Omental fat pad (tissue), 4 donors: ENCODE data around the gene REV3L. TPM values are rescaled to one million over a fixed set of nuclear protein-coding genes. Genes with fewer than 3 reads are reported as not detected.

Source experiments
- ATAC-seq: fragments of 150-250 bp; one replicate; pipeline ENCODE4 v1.9.1; 2016; ENCODE audit warnings: mild to moderate bottlenecking, moderate library complexity; ENCODE audit not compliant: low FRiP score
- DNase-seq: peaks from one replicate; pipeline ENCODE4 v3.0.0-alpha.2; 2019; ENCODE audit warnings: low spot score
- total RNA-seq, 4 donors: library from RNA; depleted of rRNA; stranded (reverse); fragments of >200 nt; gene quantifications; one replicate each; pipeline ENCODE4 v1.1.0, GENCODE V29; 2016
- TF ChIP-seq, protein P1 (sequence below), 3 donors: fragments of 450-650 bp; IDR thresholded peaks; one replicate each; pipeline ENCODE4 v1.5.1; 2016 to 2017; ENCODE audit warnings: antibody characterized with exemption in 3 of 3, mild to moderate bottlenecking in 3 of 3, moderate library complexity in 2 of 3

The REV3L gene
- total RNA-seq, 4 donors from 2014 or later: 55.5 to 111 (median 63.2) TPM

DNA sequence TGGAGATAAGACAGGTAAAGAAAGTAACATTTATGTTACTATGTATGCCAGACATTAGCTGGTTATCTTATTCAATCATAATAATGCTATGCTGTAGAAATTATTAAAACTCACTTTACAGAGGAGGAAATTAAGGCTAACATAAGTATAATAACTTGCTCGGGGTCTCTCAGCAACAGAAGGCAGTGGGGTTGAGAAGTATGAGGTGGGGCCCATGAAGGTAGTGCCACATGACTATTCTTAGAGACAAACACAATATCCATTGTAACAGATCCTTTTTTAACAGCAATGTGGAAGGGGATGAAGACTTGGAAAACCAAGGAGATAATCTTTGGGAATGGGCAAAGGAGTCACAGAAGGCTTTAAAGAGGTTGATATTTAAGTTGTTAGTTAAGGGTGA lies 11.5 kb downstream of the REV3L start:
- ATAC-seq: no peak
- TF ChIP-seq, protein P1, sequence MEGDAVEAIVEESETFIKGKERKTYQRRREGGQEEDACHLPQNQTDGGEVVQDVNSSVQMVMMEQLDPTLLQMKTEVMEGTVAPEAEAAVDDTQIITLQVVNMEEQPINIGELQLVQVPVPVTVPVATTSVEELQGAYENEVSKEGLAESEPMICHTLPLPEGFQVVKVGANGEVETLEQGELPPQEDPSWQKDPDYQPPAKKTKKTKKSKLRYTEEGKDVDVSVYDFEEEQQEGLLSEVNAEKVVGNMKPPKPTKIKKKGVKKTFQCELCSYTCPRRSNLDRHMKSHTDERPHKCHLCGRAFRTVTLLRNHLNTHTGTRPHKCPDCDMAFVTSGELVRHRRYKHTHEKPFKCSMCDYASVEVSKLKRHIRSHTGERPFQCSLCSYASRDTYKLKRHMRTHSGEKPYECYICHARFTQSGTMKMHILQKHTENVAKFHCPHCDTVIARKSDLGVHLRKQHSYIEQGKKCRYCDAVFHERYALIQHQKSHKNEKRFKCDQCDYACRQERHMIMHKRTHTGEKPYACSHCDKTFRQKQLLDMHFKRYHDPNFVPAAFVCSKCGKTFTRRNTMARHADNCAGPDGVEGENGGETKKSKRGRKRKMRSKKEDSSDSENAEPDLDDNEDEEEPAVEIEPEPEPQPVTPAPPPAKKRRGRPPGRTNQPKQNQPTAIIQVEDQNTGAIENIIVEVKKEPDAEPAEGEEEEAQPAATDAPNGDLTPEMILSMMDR (IDR thresholded peaks at IDR 0.05): no peak
- DNase-seq: no peak

DNA sequence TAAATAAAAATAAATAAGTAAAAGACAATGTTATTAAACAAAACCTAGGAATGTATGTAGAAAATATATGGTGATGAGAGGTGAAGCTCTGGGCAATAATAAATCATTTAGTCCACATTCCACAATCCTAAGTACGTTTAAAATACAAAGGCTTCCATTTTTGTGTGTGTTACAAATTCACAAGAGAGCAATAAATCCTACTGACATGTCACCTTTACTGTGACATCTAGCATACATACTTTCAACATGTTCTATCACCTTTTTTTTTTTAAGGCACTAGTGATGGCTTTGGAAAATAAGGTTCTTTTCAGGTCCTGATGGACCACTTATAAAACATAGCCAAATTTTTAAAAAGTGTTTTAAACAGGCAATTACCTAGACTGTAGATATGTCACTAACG lies 12.0 kb downstream of the REV3L start:
- TF ChIP-seq, protein P1 (IDR thresholded peaks at IDR 0.05): no peak
- DNase-seq (no peak), ATAC-seq (no peak)

DNA sequence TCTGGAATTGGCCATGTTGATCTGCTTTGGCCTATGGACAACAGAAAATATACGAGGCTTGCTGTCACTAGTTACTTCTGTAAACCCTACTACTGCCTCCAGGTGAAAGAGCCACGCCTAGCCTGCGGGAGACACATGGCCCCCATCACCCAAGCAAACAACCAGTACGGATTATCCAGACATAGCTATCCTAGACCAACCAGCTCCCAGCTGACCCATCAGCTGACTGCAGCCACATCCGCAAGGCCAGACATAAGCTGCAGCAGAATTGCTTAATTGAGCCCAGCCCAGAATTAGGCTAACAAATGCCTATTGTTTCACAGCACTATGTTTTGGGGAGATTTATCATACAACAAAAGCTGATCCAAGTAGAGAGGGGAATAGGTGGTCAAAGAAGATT lies 13.5 kb downstream of the REV3L start:
- TF ChIP-seq, protein P1 (IDR thresholded peaks at IDR 0.05): no peak
- DNase-seq: no peak
- no peak for ATAC-seq

DNA sequence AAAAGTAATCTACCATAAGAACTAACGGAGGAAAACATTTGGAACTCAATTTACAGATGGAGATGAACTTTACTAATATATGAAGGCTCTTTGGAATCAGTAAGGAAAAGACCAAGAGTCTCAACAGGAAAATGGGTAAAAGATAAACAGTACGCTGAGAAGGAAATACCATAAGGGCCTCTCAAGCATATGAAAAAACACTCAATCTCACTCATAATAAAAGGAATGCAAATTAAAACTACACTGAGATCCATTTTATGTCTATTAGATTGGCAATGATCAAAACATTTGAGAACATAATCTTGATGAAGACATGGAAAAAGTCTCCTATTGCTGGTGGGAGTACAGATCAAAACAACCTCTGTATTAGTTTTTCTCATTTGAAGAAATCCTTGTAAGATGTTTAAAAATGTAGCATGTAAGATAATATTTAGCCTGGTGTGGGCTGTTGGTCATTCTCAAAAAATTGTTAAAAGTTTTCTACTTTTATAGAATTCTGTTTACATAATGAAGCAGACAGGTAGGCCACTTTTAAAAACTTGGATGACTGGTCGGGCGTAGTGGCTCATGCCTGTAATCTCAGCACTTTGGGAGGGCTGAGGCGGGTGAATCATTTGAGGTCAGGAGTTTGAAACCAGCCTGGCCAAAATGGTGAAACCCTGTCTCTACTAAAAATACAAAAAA lies 14.5 kb downstream of the REV3L start:
- ATAC-seq: no peak
- no peak for DNase-seq
- TF ChIP-seq, protein P1 (IDR thresholded peaks at IDR 0.05): no peak

DNA sequence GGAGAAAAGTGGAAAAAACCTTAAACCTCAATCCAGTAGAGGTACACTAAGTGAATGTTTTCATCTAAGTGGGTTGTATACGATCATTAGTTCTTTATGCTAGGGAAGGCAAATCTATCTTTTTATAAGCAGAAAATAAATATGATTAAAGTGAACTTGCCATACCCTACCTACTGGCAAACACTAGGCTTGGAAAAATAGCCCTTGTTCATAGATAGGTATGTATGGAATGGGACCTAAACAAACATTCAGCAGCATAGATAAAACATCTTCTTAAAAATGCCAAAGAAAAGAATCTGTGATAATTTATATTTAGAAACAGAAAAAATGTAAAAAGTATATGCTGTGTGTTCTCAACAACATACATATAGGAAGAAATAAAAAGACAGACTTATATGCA lies 18.8 kb downstream of the REV3L start:
- no peak for ATAC-seq
- DNase-seq: no peak
- TF ChIP-seq, protein P1 (IDR thresholded peaks at IDR 0.05): no peak

DNA sequence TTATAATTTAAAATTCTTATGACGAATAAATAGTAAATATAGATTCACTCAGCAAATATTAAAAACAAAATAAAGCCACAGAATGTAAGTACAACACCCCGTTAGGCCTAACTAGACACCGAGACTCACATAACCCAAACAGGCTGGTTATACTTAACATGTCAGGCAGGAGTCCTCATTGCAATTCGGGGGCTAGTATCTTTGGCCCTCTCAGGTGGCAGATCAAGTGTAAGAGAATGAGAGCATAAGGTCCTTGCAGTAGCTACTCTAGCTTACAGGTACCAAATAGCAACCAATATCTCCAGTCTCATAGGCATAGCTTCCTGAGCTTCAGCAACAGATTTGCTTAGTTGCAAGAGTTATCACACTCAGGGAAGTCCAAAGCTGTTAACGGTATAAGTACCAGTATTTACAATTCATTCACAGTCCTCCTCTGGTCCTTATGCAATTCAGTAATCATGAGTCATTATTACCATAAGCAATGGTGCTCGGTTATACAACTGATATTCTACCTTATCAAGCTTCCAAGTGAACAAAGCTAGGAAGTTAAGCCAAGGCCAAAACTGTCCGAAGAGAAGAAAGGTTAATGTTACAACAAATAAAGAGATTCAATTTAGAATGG lies 20.1 kb downstream of the REV3L start:
- DNase-seq: no peak
- TF ChIP-seq, protein P1 (IDR thresholded peaks at IDR 0.05): no peak
- ATAC-seq: peak; percentile 94

DNA sequence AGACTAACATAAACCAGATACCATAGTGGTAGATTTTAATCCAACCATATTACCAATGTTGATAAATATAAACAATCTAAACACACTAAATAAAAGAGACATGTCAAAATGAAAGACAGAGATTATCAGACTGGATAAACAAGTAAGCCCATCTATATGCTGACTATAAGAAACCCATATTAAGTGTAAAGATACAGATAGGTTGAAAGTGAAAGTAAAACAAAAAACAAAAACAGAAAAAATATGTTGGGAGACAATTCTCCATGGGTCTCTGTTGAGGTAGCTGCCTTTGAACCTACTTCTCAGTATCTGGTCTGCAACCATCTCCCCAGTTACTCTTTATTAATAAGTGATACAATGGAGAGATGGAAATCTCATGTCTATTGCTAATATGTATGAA lies 21.2 kb downstream of the REV3L start:
- no peak for ATAC-seq
- TF ChIP-seq, protein P1 (IDR thresholded peaks at IDR 0.05): no peak

More for the DNA sequence above, 21.2 kb downstream of the REV3L start:
- DNase-seq: no peak
